NCI-H774 (cell line): ENCODE measurements around the gene USP5.
A peak's percentile ranks its signal among the peaks of the same experiment; 100 is the strongest.

ENCODE experiments used
- DNase-seq: peaks from one replicate; lab custom pipeline; 2025; lab: John Stamatoyannopoulos, UW

USP5 gene

DNA sequence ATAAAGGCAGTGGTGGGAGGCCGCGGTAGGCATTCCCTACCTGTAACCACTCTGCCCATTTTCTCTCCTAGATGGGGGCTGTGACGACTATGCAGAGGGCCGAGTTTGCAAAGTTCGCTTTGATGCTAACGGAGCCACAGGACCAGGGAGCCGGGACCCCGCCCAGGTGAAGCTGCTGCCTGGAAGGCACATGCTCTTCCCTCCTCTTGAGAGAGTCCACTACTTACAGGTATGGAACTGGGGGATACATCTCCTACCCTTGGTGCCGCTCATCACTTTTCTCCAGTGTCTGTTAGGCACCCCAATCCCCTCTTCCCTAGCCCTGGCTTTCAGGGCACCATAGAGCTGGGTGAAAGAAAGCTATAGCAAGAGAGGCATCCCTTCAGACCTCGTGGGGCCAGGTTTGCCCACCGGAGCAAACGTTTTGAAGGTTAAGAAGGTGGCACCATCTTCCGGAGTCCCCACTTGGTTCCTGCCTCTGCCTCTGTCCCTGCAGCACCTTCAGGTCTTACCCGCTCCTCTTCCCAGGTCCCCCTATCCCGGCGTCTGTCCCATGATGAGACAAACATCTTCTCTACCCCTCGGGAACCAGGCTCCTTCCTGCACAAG, 25.7 kb upstream of the USP5 start:
- DNase-seq = no peak

DNA sequence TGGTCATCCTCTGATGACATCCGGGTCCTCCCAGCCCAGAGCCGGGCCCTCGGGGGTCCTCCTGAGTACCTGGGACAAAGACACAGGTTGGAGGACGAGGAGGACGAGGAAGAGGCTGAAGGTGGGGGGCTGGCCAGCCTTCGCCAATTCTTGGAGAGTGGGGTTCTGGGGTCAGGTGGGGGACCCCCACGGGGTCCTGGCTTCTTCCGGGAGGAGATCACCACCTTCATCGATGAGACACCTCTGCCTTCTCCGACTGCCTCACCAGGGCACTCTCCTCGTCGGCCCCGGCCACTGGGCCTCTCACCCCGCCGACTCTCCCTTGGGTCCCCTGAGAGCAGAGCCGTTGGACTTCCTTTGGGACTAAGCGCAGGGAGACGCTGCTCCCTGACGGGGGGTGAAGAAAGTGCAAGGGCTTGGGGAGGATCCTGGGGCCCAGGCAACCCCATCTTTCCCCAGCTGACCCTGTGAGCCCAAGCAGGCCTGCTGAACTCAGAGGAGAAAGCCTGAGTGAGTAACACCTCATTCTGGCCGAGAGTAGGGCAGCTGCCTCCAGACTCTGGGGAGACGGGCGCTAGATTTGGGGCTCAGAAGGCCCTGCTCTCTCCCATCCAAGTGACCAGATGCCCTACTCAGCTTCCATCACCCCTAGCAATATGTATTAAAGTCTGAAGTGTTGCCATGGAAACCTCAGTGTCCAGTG, 25.1 kb upstream of the USP5 start:
- no peak for DNase-seq

DNA sequence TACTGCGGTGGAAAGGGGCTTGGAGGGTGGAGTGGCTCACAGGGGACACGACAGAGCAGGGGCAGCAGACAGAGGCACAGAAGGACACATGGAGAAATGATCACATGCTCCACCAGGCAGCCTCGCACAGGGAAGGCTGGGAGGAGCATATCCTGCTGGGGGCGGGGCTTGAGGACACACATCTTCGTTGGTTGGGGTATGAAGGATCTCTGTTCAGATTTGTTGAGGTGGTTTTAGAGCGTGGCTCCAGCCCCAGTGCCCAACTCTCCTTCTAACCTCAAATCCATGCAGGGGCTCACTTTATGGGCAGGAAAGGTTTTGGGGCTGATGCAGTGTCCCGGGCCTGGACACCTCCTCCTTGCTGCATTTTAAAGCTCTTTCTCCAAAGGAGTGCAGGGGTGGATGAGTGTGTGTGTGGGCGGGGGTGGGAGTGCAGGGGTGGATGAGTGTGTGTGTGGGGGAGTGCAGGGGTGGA, 24.5 kb upstream of the USP5 start:
- DNase-seq = peak; percentile 78

DNA sequence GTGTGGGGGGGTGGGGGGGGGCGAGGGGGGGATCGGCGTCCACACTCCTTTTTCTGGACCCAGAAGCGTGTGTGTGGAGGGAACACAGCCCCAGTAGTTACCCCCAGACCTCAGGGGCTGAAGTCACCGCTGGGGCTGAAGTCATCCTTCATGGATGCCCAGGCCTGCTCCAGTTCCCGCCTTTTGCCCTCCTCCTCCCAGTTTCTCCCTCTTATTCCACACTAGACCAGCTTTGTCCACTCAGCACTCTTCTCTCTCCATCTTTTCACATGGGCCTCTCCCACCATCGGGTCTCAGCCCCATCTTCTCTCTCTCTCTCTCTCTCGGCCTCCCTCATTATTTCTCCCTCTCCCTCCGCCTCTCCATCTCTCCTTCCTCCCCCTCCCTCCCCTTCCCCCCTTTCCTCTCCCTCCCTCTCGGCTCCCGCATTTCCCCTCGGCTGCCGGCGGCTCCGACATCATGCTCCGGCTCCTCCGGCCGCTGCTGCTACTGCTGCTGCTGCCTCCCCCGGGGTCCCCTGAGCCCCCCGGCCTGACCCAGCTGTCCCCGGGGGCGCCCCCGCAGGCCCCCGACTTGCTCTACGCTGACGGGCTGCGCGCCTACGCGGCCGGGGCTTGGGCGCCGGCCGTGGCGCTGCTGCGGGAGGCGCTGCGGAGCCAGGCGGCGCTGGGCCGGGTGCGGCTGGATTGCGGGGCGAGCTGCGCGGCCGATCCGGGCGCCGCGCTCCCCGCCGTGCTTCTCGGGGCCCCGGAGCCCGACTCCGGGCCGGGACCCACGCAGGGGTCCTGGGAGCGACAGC, 23.8 kb upstream of the USP5 start, which contains the start of gene P3H3:
TSS of gene P3H3 (plus strand) at position 426 of the 799 bp plus-strand sequence. CDS start at position 460, 34 bp downstream.
- DNase-seq = no peak

DNA sequence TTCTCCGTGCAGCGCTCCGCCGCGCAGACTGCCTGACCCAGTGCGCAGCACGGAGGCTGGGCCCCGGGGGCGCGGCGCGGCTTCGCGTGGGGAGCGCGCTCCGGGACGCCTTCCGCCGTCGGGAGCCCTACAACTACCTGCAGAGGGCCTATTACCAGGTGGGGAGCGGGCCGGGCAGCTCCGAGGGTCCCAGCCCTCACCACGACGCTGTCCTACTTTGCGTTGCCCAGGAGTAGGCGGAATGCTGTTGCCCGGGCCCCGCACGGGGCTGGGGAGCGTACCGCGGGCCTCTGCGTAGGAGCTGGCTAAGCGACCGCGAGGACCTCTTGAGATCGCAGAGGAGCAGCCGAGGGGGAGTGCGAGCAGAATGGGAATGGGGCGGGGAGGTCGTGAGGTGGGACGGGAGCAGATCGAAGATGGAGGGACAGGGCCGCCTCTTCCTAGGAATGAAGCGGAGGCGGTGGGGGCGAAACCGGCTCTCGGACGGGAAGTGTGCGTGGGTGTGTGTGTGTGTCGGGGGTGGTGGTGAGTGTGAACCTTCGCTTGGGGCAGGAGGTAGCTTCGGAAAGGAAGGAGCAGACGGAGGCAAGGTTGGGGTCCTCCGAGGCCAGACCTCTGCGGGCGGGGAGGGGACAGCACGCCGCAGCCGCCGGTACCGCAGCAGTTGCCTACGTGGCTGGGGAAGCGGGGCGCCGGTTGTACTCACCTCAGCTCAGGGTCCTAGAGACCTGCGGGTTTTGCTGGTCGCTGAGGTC, 23.0 kb upstream of the USP5 start:
- DNase-seq = peak; percentile 17

DNA sequence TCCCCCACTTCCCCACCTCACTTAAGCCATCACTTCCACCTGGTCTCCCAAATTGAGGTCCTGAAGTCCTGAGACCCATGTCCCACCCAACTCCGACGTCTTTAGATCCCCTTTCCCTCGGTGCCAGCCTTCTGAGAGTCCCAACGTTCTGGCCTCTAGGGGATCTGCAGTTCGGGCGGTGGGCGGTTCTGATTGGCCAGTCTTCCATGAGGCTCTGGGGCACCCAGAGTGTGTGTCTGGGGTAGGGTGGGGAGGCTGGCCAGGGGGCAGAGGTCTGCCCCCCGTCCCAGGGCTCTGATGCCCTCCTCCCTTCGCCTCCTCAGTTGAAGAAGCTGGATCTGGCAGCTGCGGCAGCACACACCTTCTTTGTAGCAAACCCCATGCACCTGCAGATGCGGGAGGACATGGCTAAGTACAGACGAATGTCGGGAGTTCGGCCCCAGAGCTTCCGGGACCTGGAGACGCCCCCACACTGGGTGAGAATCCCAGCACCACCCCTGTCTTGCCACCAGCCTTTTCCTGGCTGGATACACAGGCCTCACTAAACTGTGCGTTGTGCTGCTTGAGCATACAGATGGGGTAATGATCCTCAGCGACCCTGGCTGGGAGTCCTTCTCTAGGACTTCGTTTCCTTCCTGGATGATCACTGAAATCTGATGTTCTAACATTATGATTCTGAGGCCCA, 22.3 kb upstream of the USP5 start:
- DNase-seq = no peak

- DNase-seq = no peak
These were observed 21.6 kb upstream of the USP5 start for GRCh38 chr12:6830286-6830890.

DNA sequence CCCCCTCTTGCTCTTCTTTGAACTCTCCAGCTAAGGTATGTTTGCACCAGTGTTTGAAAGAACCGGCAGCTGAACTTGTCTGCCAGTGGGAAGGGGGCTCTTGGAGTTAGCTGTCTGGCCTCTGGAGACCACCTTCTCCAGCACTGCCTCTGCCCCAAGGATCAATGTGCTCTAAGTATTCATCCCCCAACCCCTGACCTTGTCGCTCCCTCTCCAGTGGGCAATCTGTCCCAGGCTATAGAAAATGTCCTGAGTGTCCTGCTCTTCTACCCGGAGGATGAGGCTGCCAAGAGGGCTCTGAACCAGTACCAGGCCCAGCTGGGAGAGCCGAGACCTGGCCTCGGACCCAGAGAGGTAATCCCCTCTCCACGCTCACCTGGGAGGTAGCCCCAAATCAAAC, 21.0 kb upstream of the USP5 start:
- no peak for DNase-seq

DNA sequence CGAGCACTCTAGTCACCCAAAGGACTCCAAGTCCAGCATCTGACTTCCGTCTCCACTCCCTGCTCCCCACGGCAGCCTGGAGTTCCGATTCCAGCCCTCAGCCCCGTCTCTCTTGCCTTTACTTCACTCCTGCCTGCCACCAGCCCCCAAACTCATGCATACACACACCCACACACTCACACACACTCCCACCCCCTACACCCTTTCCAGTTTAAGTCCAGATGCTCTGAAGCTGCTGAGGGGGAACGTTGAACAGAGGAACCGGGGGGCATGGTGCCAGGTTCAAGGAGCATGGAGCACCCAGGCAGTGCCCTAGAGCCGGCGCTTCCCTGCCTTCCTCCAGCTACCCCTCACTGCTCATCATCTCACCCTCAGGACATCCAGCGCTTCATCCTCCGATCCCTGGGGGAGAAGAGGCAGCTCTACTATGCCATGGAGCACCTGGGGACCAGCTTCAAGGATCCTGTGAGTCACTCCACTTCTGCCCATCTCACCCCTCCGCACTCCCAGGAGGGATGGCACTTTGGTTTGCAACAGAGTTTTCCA, 20.4 kb upstream of the USP5 start:
- DNase-seq = no peak

GRCh38 chr12:6832125-6832524, 19.8 kb upstream of the USP5 start:
- no peak for DNase-seq

DNA sequence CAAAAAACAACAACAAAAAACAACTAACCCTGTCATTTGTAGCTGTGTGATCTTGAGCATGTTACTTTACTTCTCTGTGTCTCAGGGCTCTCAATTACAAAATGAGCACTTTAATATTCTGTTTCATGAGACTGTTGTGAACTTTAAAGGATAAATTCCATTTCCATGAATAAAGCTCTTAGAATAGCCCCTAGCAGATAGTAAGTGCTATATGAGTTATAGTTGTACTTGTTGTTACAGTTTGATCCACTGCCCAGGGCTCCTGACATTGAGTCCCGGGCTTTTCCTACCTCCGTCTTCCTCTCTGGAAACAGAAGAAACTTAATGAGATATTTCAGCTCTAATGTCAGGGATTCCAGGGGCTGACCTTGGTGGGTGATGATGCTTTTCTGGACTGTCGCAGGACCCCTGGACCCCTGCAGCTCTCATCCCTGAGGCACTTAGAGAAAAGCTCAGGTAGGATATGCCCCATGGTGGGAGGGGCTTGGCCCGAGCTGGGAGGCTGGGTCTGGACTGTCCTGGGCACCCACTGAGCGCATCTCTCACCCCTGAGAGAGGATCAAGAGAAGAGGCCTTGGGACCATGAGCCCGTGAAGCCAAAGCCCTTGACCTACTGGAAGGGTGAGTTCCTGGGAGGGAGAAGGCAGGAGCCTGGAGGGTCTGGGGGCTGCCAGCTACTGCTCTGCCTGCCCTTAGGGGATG, 18.6 kb upstream of the USP5 start:
- DNase-seq = no peak

GRCh38 chr12:6834254-6834653, 17.7 kb upstream of the USP5 start:
- DNase-seq = no peak

GRCh38 chr12:6834873-6835272, 17.1 kb upstream of the USP5 start:
- no peak for DNase-seq

- no peak for DNase-seq
These were observed 15.1 kb upstream of the USP5 start for GRCh38 chr12:6836851-6837250.

DNA sequence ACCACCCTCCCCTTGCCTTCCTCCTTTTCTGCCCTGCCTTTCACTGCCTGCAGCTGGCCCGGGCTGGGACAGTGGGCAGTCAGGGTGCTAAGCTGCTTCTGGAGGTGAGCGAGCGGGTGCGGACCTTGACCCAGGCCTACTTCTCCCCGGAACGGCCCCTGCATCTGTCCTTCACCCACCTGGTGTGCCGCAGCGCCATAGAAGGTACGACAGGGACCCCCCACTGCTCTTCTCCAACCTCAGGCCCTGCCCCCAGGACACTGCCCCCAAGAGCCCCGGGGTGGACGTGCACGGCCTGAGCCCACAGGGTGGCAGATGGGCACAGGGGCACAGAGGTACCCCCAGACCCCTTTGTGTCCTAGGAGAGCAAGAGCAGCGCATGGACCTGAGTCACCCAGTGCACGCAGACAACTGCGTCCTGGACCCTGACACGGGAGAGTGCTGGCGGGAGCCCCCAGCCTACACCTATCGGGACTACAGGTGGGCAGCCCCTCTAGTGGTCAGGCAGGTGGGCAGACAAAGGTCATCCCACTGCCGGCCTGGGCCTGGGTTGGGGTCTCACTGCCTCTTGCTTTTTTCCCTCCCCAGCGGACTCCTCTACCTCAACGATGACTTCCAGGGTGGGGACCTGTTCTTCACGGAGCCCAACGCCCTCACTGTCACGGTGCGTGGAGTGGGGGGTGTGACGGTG, 14.4 kb upstream of the USP5 start:
- DNase-seq = no peak

DNA sequence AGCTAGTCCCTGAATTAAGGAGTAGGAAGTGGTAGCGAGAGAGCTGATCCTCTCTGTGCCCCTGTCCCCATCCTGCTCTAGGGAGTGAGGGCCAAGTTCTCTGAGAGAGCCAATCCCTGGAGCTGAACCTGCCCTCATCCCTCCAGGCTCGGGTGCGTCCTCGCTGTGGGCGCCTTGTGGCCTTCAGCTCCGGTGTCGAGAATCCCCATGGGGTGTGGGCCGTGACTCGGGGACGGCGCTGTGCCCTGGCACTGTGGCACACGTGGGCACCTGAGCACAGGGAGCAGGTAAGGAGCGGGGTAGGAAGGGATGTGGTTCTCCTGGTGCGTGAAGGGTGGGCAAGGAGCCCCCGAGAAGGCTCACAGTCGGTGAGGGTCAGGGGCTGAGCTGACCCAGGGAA, 13.1 kb upstream of the USP5 start:
- no peak for DNase-seq

GRCh38 chr12:6839482-6840201, 12.3 kb upstream of the USP5 start:
- DNase-seq = peak; percentile 21

DNA sequence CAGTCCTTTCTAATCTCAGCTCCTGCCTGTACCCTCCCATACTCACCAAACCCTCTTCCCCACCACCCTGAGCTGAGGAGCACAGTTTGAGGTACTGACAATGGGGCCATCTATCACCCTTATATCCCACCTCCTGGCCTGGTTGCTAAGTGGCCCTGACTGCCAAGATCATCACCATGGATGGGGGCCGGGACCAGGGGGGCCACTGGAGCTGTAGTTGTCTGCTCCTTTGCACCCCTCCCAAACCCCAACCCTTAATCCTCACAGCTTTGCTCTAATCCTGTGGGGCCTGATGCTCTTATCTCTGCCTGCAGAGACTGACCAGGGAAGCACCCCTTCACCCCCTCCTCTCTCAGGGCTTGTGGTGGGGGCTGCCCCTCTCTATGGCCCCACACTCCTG, 11.6 kb upstream of the USP5 start:
- no peak for DNase-seq
